H1 (cell line): ENCODE measurements around the gene AAK1. TPM values are rescaled to one million over a fixed set of nuclear protein-coding genes. Genes with fewer than 3 reads are reported as not detected.

Experiments used
- CTCF ChIA-PET: fragments of 300-600 bp; sonication (Branson Sonifier 250); formaldehyde crosslinking; loops from one replicate; lab custom pipeline; 2021; ENCODE audit not compliant: partially characterized antibody; lab: Charles Lee
- POLR2A ChIA-PET: fragments of 300-600 bp; sonication (Branson Sonifier 250); formaldehyde crosslinking; loops from one replicate; lab custom pipeline; 2021; ENCODE audit warnings: inconsistent platforms; ENCODE audit not compliant: partially characterized antibody; lab: Charles Lee
- DNase-seq, 2 experiments: peaks; one replicate each; pipeline versions ENCODE4 v3.0.0 to v3.0.0-alpha.2; 2010 to 2022; ENCODE audit warnings: low spot score in 2 of 2, low read depth in 1 of 2, mixed read lengths in 1 of 2
- FAIRE-seq: peaks from 2 replicates; lab custom pipeline; 2011; peaks lifted over from hg19 to GRCh38; lab: Jason Lieb, UNC
- H2AFZ ChIP-seq: 2 replicates; pipeline ENCODE4 v1.8.1; 2012; ENCODE audit warnings: low read length, inconsistent platforms
- H2AK5ac ChIP-seq: 2 replicates; pipeline ENCODE4 v1.6.1; 2013; ENCODE audit warnings: low read depth, low read length
- H2BK120ac ChIP-seq: replicated peaks from 2 replicates; pipeline ENCODE3; 2013; ENCODE audit warnings: low read depth, low read length, inconsistent platforms
- H2BK12ac ChIP-seq: 2 replicates; pipeline ENCODE4 v1.6.1; 2013; ENCODE audit warnings: low read depth, low read length
- H2BK15ac ChIP-seq: 2 replicates; pipeline ENCODE4 v1.6.1; 2013; ENCODE audit warnings: low read length
- H2BK20ac ChIP-seq: 2 replicates; pipeline ENCODE4 v1.6.1; 2013; ENCODE audit warnings: low read length
- H2BK5ac ChIP-seq: 2 replicates; pipeline ENCODE4 v1.6.1; 2013; ENCODE audit warnings: low read depth, low read length
- H3K14ac ChIP-seq: 2 replicates; pipeline ENCODE4 v1.6.1; 2013; ENCODE audit warnings: inconsistent platforms; ENCODE audit not compliant: insufficient read length
- H3K18ac ChIP-seq: 2 replicates; pipeline ENCODE4 v1.6.1; 2013; ENCODE audit warnings: low read length; ENCODE audit errors: extremely low read depth
- H3K23ac ChIP-seq: 2 replicates; pipeline ENCODE4 v1.6.1; 2013; ENCODE audit warnings: inconsistent platforms; ENCODE audit not compliant: insufficient read length
- H3K23me2 ChIP-seq: 2 replicates; pipeline ENCODE4 v1.6.1; 2013; ENCODE audit warnings: low read depth, low read length
- H3K27ac ChIP-seq: 2 replicates; pipeline ENCODE4 v1.6.1; 2011; ENCODE audit warnings: low read depth, low read length, inconsistent platforms
- H3K27me3 ChIP-seq, 4 experiments: replicated peaks in 1 of 4; 1 replicate in 1 of 4; 2 replicates in 3 of 4; pipeline versions ENCODE4 v1.6.1 to v1.8.1; 2011 to 2013; ENCODE audit warnings: low read length in 3 of 4, mild to moderate bottlenecking in 3 of 4, inconsistent platforms in 2 of 4, mixed read lengths in 2 of 4, moderate library complexity in 1 of 4; ENCODE audit not compliant: control insufficient read depth in 3 of 4, insufficient read depth in 3 of 4; ENCODE audit errors: extremely low read depth in 1 of 4
- H3K36me3 ChIP-seq, 4 experiments: 2 replicates each; pipeline versions ENCODE4 v1.6.1 to v1.8.1; 2011 to 2013; ENCODE audit warnings: mild to moderate bottlenecking in 4 of 4, low read length in 3 of 4, moderate library complexity in 2 of 4, control low read depth in 1 of 4, inconsistent platforms in 1 of 4; ENCODE audit not compliant: insufficient read depth in 4 of 4, control insufficient read depth in 2 of 4
- H3K4ac ChIP-seq: replicated peaks from 2 replicates; pipeline ENCODE3; 2013; ENCODE audit warnings: low read length, low read depth, mixed read lengths, inconsistent platforms; ENCODE audit not compliant: insufficient read length
- H3K4me1 ChIP-seq, 4 experiments: replicated peaks in 1 of 4; 1 replicate in 1 of 4; 2 replicates in 3 of 4; pipeline versions ENCODE4 v1.6.1 to v1.8.1; 2011 to 2013; ENCODE audit warnings: low read length in 3 of 4, inconsistent platforms in 2 of 4, mixed read lengths in 1 of 4; ENCODE audit not compliant: insufficient read depth in 4 of 4, control insufficient read depth in 3 of 4
- H3K4me2 ChIP-seq, 2 experiments: 2 replicates each; pipeline versions ENCODE4 v1.6.1 to v1.8.1; 2011 to 2013; ENCODE audit warnings: low read depth in 2 of 2, low read length in 2 of 2, control low read depth in 1 of 2, inconsistent platforms in 1 of 2, mild to moderate bottlenecking in 1 of 2; ENCODE audit not compliant: insufficient read depth in 1 of 2
- H3K4me3 ChIP-seq, 4 experiments: fragments of 200-600, 300-600 bp in 1 of 4; sonication (generic), shearing (Covaris generic), sonication (Bioruptor Twin) in 1 of 4; 2 replicates each; pipeline versions ENCODE4 v1.5.1 to v1.8.1; 2011 to 2016; ENCODE audit warnings: low read length in 4 of 4, low read depth in 3 of 4, control low read depth in 2 of 4, inconsistent platforms in 2 of 4, mild to moderate bottlenecking in 2 of 4, mixed read lengths in 1 of 4, moderate library complexity in 1 of 4; ENCODE audit not compliant: insufficient read depth in 2 of 4; ENCODE audit errors: extremely low read depth in 1 of 4
- H3K56ac ChIP-seq: replicated peaks from 2 replicates; pipeline ENCODE3; 2013; ENCODE audit warnings: low read depth, mild to moderate bottlenecking, mixed read lengths, low read length, inconsistent platforms; ENCODE audit not compliant: insufficient read length
- H3K79me1 ChIP-seq: 2 replicates; pipeline ENCODE4 v1.6.1; 2013; ENCODE audit warnings: low read depth, low read length, control low read depth
- H3K79me2 ChIP-seq, 2 experiments: 2 replicates each; pipeline versions ENCODE4 v1.6.1 to v1.8.1; 2012 to 2013; ENCODE audit warnings: low read length in 2 of 2, mild to moderate bottlenecking in 2 of 2, inconsistent platforms in 1 of 2; ENCODE audit not compliant: insufficient read depth in 2 of 2, control insufficient read depth in 1 of 2
- H3K9ac ChIP-seq, 4 experiments: replicated peaks in 1 of 4; 1 replicate in 1 of 4; 2 replicates in 3 of 4; pipeline versions ENCODE4 v1.6.1 to v1.8.1; 2011 to 2013; ENCODE audit warnings: low read depth in 3 of 4, low read length in 3 of 4, control low read depth in 2 of 4, mild to moderate bottlenecking in 2 of 4, moderate library complexity in 2 of 4, inconsistent platforms in 1 of 4; ENCODE audit errors: extremely low read depth in 1 of 4
- H3K9me3 ChIP-seq, 2 experiments: 2 replicates each; pipeline versions ENCODE4 v1.6.1 to v1.8.1; 2012 to 2013; ENCODE audit warnings: mild to moderate bottlenecking in 2 of 2, moderate library complexity in 2 of 2, control low read depth in 1 of 2, inconsistent platforms in 1 of 2, low read depth in 1 of 2, low read length in 1 of 2, mixed read lengths in 1 of 2; ENCODE audit not compliant: insufficient read depth in 2 of 2
- H4K20me1 ChIP-seq, 2 experiments: replicated peaks in 1 of 2; 2 replicates each; pipeline versions ENCODE3 to v1.8.1; 2011 to 2013; ENCODE audit warnings: inconsistent platforms in 2 of 2, low read length in 2 of 2, mild to moderate bottlenecking in 1 of 2; ENCODE audit not compliant: insufficient read depth in 2 of 2, control insufficient read depth in 1 of 2
- H4K5ac ChIP-seq: 2 replicates; pipeline ENCODE4 v1.6.1; 2013; ENCODE audit warnings: low read length, low read depth, mixed read lengths, inconsistent platforms; ENCODE audit not compliant: insufficient read length
- H4K8ac ChIP-seq: 2 replicates; pipeline ENCODE4 v1.8.0; 2013; ENCODE audit warnings: mild to moderate bottlenecking, moderate library complexity, low read length, inconsistent platforms; ENCODE audit not compliant: insufficient read depth; ENCODE audit errors: extremely low read depth
- H4K91ac ChIP-seq: replicated peaks from 2 replicates; pipeline ENCODE3; 2013; ENCODE audit warnings: low read length, mixed read lengths, inconsistent platforms; ENCODE audit not compliant: insufficient read length
- HDAC2 ChIP-seq, 2 experiments: fragments of 300-600 bp in 1 of 2; sonication (generic) in 1 of 2; IDR thresholded peaks; 2 replicates each; pipeline ENCODE4 v1.6.1; 2011 to 2012; ENCODE audit warnings: low read depth in 2 of 2, low read length in 2 of 2, mild to moderate bottlenecking in 2 of 2, moderate library complexity in 2 of 2, borderline replicate concordance in 1 of 2, inconsistent platforms in 1 of 2
- HDAC6 ChIP-seq: IDR thresholded peaks from one replicate; pipeline ENCODE4 v1.7.1; 2012; ENCODE audit warnings: low read depth, mild to moderate bottlenecking, inconsistent platforms, low read length, moderate library complexity
- WGBS, 2 experiments: shearing (Covaris generic) in 1 of 2; methylation state at CpG; one replicate each; pipeline versions ENCODE4 v1.1.6 to v1.1.7; 2013 to 2015; ENCODE audit warnings: low lambda C conversion rate in 2 of 2, mixed read lengths in 2 of 2, inconsistent platforms in 1 of 2, low coverage in 1 of 2, missing lambda C conversion rate in 1 of 2; ENCODE audit not compliant: insufficient replicate concordance in 2 of 2, insufficient coverage in 1 of 2, insufficient read length in 1 of 2; ENCODE audit errors: extremely low coverage in 1 of 2, missing lambda C conversion rate in 1 of 2; 5-methylcytosine and 5-hydroxymethylcytosine counted together
- polyA plus RNA-seq, 7 experiments: library from polyadenylated mRNA; depleted of rRNA in 3 of 7; stranded (reverse) in 5 of 7; unstranded in 2 of 7; fragments of >200 nt in 5 of 7; fragments of 200-250 nt in 2 of 7; gene quantifications; 1 replicate in 5 of 7; 2 replicates in 1 of 7; 4 replicates in 1 of 7; pipeline versions ENCODE4 v1.2.1 to v1.2.3, GENCODE V29; 2011 to 2013; ENCODE audit warnings: missing spikeins in 2 of 7, mixed read lengths in 2 of 7
- total RNA-seq: library from RNA; stranded (reverse); fragmentation: NEBNext Ultra II Directional; extraction: Animal tissue kit (Norgen Biotek cat#: 25700); gene quantifications from 2 replicates; pipeline ENCODE4 v1.2.1, GENCODE V29; 2021
- TF ChIP-seq, protein P1 (sequence below), 3 experiments: IDR thresholded peaks; 1 replicate in 2 of 3; 2 replicates in 1 of 3; pipeline versions ENCODE4 v1.5.1 to v1.6.1; 2011; ENCODE audit warnings: low read length in 3 of 3, mild to moderate bottlenecking in 3 of 3, inconsistent platforms in 2 of 3, low read depth in 1 of 3, moderate library complexity in 1 of 3; ENCODE audit not compliant: insufficient read depth in 1 of 3; ENCODE audit errors: control extremely low read depth in 1 of 3
- TF ChIP-seq, protein P2 (sequence below): IDR thresholded peaks from 2 replicates; pipeline ENCODE4 v1.6.1; 2012; ENCODE audit warnings: low read length, inconsistent platforms

Gene AAK1
- total and polyA plus RNA-seq, 2 of the 8 experiments (the other 6 are each of a cell fraction or from before 2014, with no cell fraction given), result 10.0 to 40.5 TPM

DNA sequence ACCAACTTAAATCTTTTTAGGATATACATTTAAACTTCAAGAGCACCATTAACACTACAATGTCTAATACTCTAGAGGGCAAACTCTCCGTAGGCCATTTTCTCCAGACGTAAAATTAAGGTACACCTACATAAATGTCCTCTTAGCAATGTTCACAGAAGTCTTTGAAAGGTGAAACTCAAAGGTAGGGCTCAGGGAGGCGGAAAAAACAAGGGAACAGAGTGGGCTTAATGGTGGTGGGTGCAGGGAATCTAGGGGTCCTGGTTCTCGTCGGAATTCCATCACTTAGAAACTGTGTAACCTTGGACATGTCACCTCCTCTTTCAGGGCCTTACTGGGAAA, 207.0 kb downstream of the AAK1 start:
- Histone ChIP-seq H2BK5ac (no peak overlapping the region), H3K9me3 (no peaks in the 10 kb centered on the region), H2AK5ac (no peak overlapping the region), H3K4me3 (peak overlapping the region; percentile 65 to 89 (median 79)), H3K18ac (peak overlapping the region; percentile 95), H3K23me2 (peaks cover 3% of the 10 kb centered on the region; the same call in 1 of the 2 replicates), H2BK120ac (no peak overlapping the region), H3K23ac (no peak overlapping the region), H4K5ac (no peak overlapping the region), H2BK15ac (no peak overlapping the region), H4K8ac (no peak overlapping the region), H3K27ac (peak overlapping the region; percentile 82), H3K14ac (no peak overlapping the region), H2AFZ (peak overlapping the region; percentile 64; the same call in 1 of the 2 replicates), H3K4ac (no peak overlapping the region), H4K20me1 (peaks cover 0 to 2% of the 10 kb centered on the region in 2 experiments), H3K56ac (no peak overlapping the region), H2BK20ac (no peak overlapping the region), H3K79me1 (no peaks in the 10 kb centered on the region), H3K4me2 (peak overlapping the region; percentile 81 to 86), H4K91ac (no peak overlapping the region), H2BK12ac (no peak overlapping the region), H3K36me3 (no peaks in the 10 kb centered on the region; a peak in 1 of 8 replicates), H3K27me3 (no peaks in the 10 kb centered on the region), H3K9ac (peak overlapping the region; percentile 72 to 86 (median 85); a peak in 6 of 7 replicates), H3K79me2 (peaks cover 0 to 10% of the 10 kb centered on the region in 2 experiments; a peak in 2 of 4 replicates), H3K4me1 (peaks cover 4 to 5% (median 4%) of the 10 kb centered on the region in 4 experiments)
- TF ChIP-seq HDAC6 (no peak), HDAC2 (IDR thresholded peaks at IDR 0.05; ENCODE audit: borderline replicate concordance in 1 of 2, low read depth in 2 of 2, low read length in 2 of 2) (no peak)
- TF ChIP-seq, protein P1, sequence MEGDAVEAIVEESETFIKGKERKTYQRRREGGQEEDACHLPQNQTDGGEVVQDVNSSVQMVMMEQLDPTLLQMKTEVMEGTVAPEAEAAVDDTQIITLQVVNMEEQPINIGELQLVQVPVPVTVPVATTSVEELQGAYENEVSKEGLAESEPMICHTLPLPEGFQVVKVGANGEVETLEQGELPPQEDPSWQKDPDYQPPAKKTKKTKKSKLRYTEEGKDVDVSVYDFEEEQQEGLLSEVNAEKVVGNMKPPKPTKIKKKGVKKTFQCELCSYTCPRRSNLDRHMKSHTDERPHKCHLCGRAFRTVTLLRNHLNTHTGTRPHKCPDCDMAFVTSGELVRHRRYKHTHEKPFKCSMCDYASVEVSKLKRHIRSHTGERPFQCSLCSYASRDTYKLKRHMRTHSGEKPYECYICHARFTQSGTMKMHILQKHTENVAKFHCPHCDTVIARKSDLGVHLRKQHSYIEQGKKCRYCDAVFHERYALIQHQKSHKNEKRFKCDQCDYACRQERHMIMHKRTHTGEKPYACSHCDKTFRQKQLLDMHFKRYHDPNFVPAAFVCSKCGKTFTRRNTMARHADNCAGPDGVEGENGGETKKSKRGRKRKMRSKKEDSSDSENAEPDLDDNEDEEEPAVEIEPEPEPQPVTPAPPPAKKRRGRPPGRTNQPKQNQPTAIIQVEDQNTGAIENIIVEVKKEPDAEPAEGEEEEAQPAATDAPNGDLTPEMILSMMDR (IDR thresholded peaks at IDR 0.05; ENCODE audit: control extremely low read depth in 1 of 3, insufficient read depth in 1 of 3, low read depth in 1 of 3, low read length in 3 of 3), result no peak
- TF ChIP-seq, protein P2, sequence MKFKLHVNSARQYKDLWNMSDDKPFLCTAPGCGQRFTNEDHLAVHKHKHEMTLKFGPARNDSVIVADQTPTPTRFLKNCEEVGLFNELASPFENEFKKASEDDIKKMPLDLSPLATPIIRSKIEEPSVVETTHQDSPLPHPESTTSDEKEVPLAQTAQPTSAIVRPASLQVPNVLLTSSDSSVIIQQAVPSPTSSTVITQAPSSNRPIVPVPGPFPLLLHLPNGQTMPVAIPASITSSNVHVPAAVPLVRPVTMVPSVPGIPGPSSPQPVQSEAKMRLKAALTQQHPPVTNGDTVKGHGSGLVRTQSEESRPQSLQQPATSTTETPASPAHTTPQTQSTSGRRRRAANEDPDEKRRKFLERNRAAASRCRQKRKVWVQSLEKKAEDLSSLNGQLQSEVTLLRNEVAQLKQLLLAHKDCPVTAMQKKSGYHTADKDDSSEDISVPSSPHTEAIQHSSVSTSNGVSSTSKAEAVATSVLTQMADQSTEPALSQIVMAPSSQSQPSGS, result 0 out of 2 replicates have a peak, but pooled peaks have one; percentile 16
- WGBS, 2 experiments, result 8% methylated on average over 5 of the region's 5 CpGs; no CpG with 5 or more reads in 1 of the 2 experiments
- ChIA-PET CTCF (interaction anchor here (0.6 to 2.5 kb wide), 15 partner anchors 9 to 289 kb away, joined by 3 to 8 read pairs (median 3); no protein-coding TSS in a partner anchor), POLR2A (interaction anchor here (0.9 to 1.9 kb wide), 15 partner anchors 9 to 392 kb away, joined by 3 to 10 read pairs (median 4); partner anchors contain the start of genes GFPT1 and GMCL1)
- DNase-seq (no peak), FAIRE-seq (no peak)
